Esophagus squamous epithelium (tissue), 5 donors: ENCODE measurements around the gene AEBP1. TPM values are rescaled to one million over a fixed set of nuclear protein-coding genes. Genes with fewer than 3 reads are reported as not detected.

Source experiments
- DNase-seq: peaks from one replicate; lab custom pipeline; 2025; lab: John Stamatoyannopoulos, UW
- H3K27ac ChIP-seq, 4 donors: fragments of 200-600 bp; sonication (generic); one replicate each; pipeline ENCODE4 v1.5.1; 2016 to 2019; ENCODE audit warnings: mild to moderate bottlenecking in 1 of 4
- H3K27me3 ChIP-seq, 4 donors: fragments of 200-600 bp; sonication (generic); 1 replicate in 3 of 4; 2 replicates in 1 of 4; pipeline versions ENCODE4 v1.5.1 to v1.6.0; 2017 to 2021; ENCODE audit warnings: antibody characterized with exemption in 1 of 4
- H3K36me3 ChIP-seq, 3 donors: fragments of 200-600 bp; sonication (generic); one replicate each; pipeline ENCODE4 v1.5.1; 2016 to 2019
- H3K4me1 ChIP-seq, 3 donors: fragments of 200-600 bp; sonication (generic); one replicate each; pipeline ENCODE4 v1.5.1; 2017 to 2019
- H3K4me3 ChIP-seq, 4 donors: fragments of 200-600 bp; sonication (generic); 1 replicate in 3 of 4; 2 replicates in 1 of 4; pipeline ENCODE4 v1.5.1; 2016 to 2019; ENCODE audit warnings: mild to moderate bottlenecking in 2 of 4, moderate library complexity in 1 of 4
- H3K9me3 ChIP-seq, 3 donors: fragments of 200-600 bp; sonication (generic); one replicate each; pipeline ENCODE4 v1.5.1; 2016 to 2019
- CTCF ChIP-seq, 6 experiments: fragments of 450-650 bp in 4 of 6; fragments of 200-600 bp in 2 of 6; sonication (generic) in 2 of 6; IDR thresholded peaks; one replicate each; pipeline ENCODE4 v1.5.1; 2016 to 2019; ENCODE audit warnings: antibody characterized with exemption in 6 of 6, mild to moderate bottlenecking in 4 of 6, moderate library complexity in 4 of 6
- POLR2A ChIP-seq, 4 donors: fragments of 450-650 bp; IDR thresholded peaks; one replicate each; pipeline ENCODE4 v1.6.1; 2017; ENCODE audit warnings: antibody characterized with exemption in 4 of 4, mild to moderate bottlenecking in 4 of 4, moderate library complexity in 3 of 4
- WGBS, 2 donors: methylation state at CpG; one replicate each; pipeline ENCODE4 v1.1.5; 2018; 5-methylcytosine and 5-hydroxymethylcytosine counted together
- intact Hi-C: fragments of 100-400 bp; cut with DNase I; formaldehyde crosslinking; loops from one replicate; pipeline ENCODE4 v1.15.0; 2022
- total RNA-seq, 4 donors: library from RNA; depleted of rRNA; stranded (reverse); fragments of >200 nt; gene quantifications; one replicate each; pipeline ENCODE4 v1.1.0, GENCODE V29; 2016
- donor health status: DM: yes; HTN: yes; CAD: no.

The AEBP1 gene
- total RNA-seq, 4 donors from 2014 or later = 4.6 to 83.9 (median 25.2) TPM

GRCh38 chr7:44104860-44105771 lies 971 bp downstream of the AEBP1 start:
- peak overlapping the region; percentile 28 to 67 (median 54) for H3K4me3 ChIP-seq
- H3K27me3 ChIP-seq = peaks cover 0 to 28% (median 0%) of the 10 kb centered on the region in 4 donors
- intact Hi-C loops = no loop called here
- peaks cover 0 to 35% (median 0%) of the 10 kb centered on the region in 3 donors for H3K36me3 ChIP-seq
- peaks cover 11 to 91% (median 63%) of the 10 kb centered on the region in 3 donors for H3K4me1 ChIP-seq
- no peaks in the 10 kb centered on the region for H3K9me3 ChIP-seq
- 28 to 37% methylated on average over 4 to 6 of the region's 28 CpGs for WGBS, 2 donors
- H3K27ac ChIP-seq = peak overlapping the region; percentile 74 to 92 (median 88)
- DNase-seq = no peak
- no peak for TF ChIP-seq POLR2A (IDR thresholded peaks at IDR 0.05)
- TF ChIP-seq CTCF (IDR thresholded peaks at IDR 0.05) = no peak

GRCh38 chr7:44105832-44106231 lies 1.7 kb downstream of the AEBP1 start:
- peaks cover 11 to 91% (median 58%) of the 10 kb centered on the region in 3 donors for H3K4me1 ChIP-seq

GRCh38 chr7:44106311-44107065 lies 2.3 kb downstream of the AEBP1 start:
- 81 to 91% methylated on average over 3 to 6 of the region's 10 CpGs for WGBS, 2 donors
- Histone ChIP-seq H3K36me3 (peaks cover 0 to 48% (median 0%) of the 10 kb centered on the region in 3 donors), H3K4me1 (peaks cover 11 to 88% (median 52%) of the 10 kb centered on the region in 3 donors), H3K9me3 (no peaks in the 10 kb centered on the region), H3K27me3 (peaks cover 0 to 28% (median 0%) of the 10 kb centered on the region in 4 donors), H3K4me3 (peak overlapping the region in 2 of 4 donors; percentile 63 to 67), H3K27ac (peak overlapping the region in 3 of 4 donors; percentile 85 to 92 (median 91))
- TF ChIP-seq POLR2A (IDR thresholded peaks at IDR 0.05) (no peak), CTCF (IDR thresholded peaks at IDR 0.05) (no peak)
- intact Hi-C loops = no loop called here
- DNase-seq = no peak

More at GRCh38 chr7:44105832-44106231, 1.7 kb downstream of the AEBP1 start:
- Histone ChIP-seq H3K4me3 (peak overlapping the region in 3 of 4 donors; percentile 1 to 67 (median 63)), H3K27ac (peak overlapping the region; percentile 74 to 92 (median 88)), H3K36me3 (peaks cover 0 to 42% (median 0%) of the 10 kb centered on the region in 3 donors), H3K9me3 (no peaks in the 10 kb centered on the region), H3K27me3 (peaks cover 0 to 28% (median 0%) of the 10 kb centered on the region in 4 donors)
- no peak for DNase-seq
- WGBS, 2 donors = 50 to 73% methylated on average over 2 of the region's 2 CpGs
- intact Hi-C loops = no loop called here
- no peak for TF ChIP-seq CTCF (IDR thresholded peaks at IDR 0.05)
- no peak for TF ChIP-seq POLR2A (IDR thresholded peaks at IDR 0.05)

- intact Hi-C loops = no loop called here
- peaks cover 0 to 28% (median 0%) of the 10 kb centered on the region in 4 donors for H3K27me3 ChIP-seq
- peaks cover 0 to 50% (median 4%) of the 10 kb centered on the region in 3 donors for H3K36me3 ChIP-seq
- no peaks in the 10 kb centered on the region for H3K9me3 ChIP-seq
- TF ChIP-seq POLR2A (IDR thresholded peaks at IDR 0.05) (no peak), CTCF (IDR thresholded peaks at IDR 0.05) (no peak)
- peak overlapping the region in 1 of 4 donors; percentile 67 for H3K4me3 ChIP-seq
- 83% methylated on average over 3 of the region's 18 CpGs; no CpG with 5 or more reads in 1 of the 2 donors for WGBS, 2 donors
- peak overlapping the region in 3 of 4 donors; percentile 85 to 92 (median 91) for H3K27ac ChIP-seq
- DNase-seq = no peak
- H3K4me1 ChIP-seq = peaks cover 6 to 82% (median 44%) of the 10 kb centered on the region in 3 donors
Measured at GRCh38 chr7:44107116-44107960, 3.2 kb downstream of the AEBP1 start.
